GM10266 (cell line): Measurements from ENCODE around the gene SMIM5.

ENCODE experiments used
- DNase-seq: peaks from one replicate; pipeline ENCODE4 v3.0.0; 2012; ENCODE audit errors: extremely low spot score
- TF ChIP-seq, protein P1 (sequence below): IDR thresholded peaks from 2 replicates; pipeline ENCODE4 v1.5.1; 2012; ENCODE audit warnings: mild to moderate bottlenecking, low read depth; ENCODE audit not compliant: control insufficient read depth, insufficient read depth; ENCODE audit errors: missing control alignments

The SMIM5 gene

GRCh38 chr17:75615301-75615700, 17.9 kb upstream of the SMIM5 start:
- TF ChIP-seq, protein P1, sequence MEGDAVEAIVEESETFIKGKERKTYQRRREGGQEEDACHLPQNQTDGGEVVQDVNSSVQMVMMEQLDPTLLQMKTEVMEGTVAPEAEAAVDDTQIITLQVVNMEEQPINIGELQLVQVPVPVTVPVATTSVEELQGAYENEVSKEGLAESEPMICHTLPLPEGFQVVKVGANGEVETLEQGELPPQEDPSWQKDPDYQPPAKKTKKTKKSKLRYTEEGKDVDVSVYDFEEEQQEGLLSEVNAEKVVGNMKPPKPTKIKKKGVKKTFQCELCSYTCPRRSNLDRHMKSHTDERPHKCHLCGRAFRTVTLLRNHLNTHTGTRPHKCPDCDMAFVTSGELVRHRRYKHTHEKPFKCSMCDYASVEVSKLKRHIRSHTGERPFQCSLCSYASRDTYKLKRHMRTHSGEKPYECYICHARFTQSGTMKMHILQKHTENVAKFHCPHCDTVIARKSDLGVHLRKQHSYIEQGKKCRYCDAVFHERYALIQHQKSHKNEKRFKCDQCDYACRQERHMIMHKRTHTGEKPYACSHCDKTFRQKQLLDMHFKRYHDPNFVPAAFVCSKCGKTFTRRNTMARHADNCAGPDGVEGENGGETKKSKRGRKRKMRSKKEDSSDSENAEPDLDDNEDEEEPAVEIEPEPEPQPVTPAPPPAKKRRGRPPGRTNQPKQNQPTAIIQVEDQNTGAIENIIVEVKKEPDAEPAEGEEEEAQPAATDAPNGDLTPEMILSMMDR, result no peak
- no peak for DNase-seq

DNA sequence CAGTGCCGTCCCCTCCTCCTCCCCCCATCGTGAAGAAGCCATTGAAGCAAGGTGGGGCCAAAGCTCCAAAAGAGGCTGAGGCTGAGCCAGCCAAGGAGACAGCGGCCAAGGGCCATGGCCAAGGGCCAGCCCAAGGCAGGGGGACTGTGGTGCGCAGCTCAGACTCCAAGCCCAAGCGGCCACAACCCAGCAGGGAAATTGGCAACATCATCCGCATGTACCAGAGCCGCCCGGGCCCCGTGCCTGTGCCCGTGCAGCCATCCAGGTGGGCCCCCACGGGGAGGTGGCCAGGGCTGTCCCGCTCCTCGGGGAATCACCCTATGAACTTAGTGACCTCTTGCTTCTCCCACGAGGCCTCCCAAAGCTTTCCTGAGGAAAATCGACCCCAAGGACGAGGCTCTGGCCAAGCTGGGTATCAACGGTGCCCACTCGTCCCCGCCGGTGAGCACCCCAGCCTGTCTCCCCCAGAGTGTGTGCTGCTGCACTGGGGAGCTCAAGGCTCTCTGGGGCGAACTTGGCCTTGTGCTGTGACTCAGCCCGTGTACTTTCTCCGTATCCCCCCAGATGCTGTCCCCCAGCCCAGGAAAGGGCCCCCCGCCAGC, 16.6 kb upstream of the SMIM5 start:
- TF ChIP-seq, protein P1, result no peak
- DNase-seq, result no peak

GRCh38 chr17:75617218-75617617, 16.0 kb upstream of the SMIM5 start:
- no peak for DNase-seq
- TF ChIP-seq, protein P1, result no peak

- TF ChIP-seq, protein P1, result no peak
Observed at GRCh38 chr17:75617675-75618074, 15.6 kb upstream of the SMIM5 start.

GRCh38 chr17:75619506-75620431, 13.5 kb upstream of the SMIM5 start:
- DNase-seq, result no peak
- TF ChIP-seq, protein P1, result peak; percentile 41

More at GRCh38 chr17:75617675-75618074, 15.6 kb upstream of the SMIM5 start:
- no peak for DNase-seq

DNA sequence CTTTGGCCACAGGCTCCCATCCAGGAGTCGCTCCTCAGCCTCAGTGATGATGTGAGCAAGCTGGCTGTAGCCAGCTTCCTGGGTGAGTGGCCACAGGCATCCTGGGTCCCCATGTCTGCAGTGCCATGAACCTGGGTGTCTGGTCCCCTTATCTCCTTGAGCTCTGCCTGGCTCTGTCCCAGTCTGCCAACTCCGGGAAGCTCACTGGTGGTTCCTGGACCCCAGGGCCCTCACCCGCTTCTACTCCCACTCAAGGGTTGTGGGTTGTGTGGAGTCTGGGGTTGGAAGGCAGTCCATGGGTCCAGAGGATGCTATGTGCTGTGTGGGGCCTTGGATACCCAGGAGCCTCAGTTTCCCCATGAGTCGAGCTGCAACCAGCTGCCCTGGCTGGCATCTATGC, 11.7 kb upstream of the SMIM5 start:
- TF ChIP-seq, protein P1, result no peak
- no peak for DNase-seq

DNA sequence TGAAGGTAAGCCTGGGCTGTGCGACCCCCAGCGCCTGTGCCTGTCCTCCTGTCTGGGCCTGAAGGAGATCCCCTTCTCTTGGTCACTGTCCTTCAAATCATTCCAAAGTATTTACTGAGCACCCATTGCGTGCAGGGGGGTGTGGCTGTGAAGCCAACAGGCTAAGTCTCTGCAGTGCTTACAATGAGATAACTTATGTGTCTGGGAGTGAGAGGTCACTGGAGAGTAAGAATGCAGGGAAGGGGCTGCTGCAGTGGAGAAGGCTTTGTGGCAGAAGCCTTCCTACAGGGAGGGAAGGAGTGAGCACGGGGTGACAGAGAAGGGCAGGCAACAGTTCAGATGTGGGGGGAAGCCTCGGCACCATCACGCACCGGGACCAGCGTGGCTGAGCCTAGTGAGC, 11.2 kb upstream of the SMIM5 start:
- no peak for DNase-seq

More for the DNA sequence above, 11.2 kb upstream of the SMIM5 start:
- TF ChIP-seq, protein P1, result no peak
